WERI-Rb-1 (cell line): ENCODE measurements around the gene CCDC187.

Source experiments
- DNase-seq: peaks from one replicate; pipeline ENCODE4 v3.0.0-alpha.2; 2020
- H3K27ac ChIP-seq: fragments of 250-450 bp; sonication (Bioruptor Pico); 2 replicates; pipeline ENCODE4 v1.5.1; 2020; ENCODE audit warnings: mild to moderate bottlenecking, moderate library complexity
- H3K27me3 ChIP-seq: fragments of 250-450 bp; sonication (Bioruptor Pico); 2 replicates; pipeline ENCODE4 v1.5.1; 2021; ENCODE audit warnings: mild to moderate bottlenecking, low read depth, moderate library complexity; ENCODE audit not compliant: insufficient read depth, severe bottlenecking
- H3K36me3 ChIP-seq: fragments of 250-450 bp; sonication (Bioruptor Pico); 2 replicates; pipeline ENCODE4 v1.5.1; 2020; ENCODE audit warnings: mild to moderate bottlenecking, moderate library complexity
- H3K4me3 ChIP-seq: 2 replicates; pipeline ENCODE4 v1.5.1; 2011; ENCODE audit warnings: low read depth, mild to moderate bottlenecking, control low read depth, low read length
- H3K9me3 ChIP-seq: fragments of 250-450 bp; sonication (Bioruptor Pico); 2 replicates; pipeline ENCODE4 v1.5.1; 2021; ENCODE audit warnings: mild to moderate bottlenecking, moderate library complexity; ENCODE audit not compliant: severe bottlenecking
- TF ChIP-seq, protein P1 (sequence below): IDR thresholded peaks from 2 replicates; pipeline ENCODE4 v1.5.1; 2011; ENCODE audit warnings: low read depth, mild to moderate bottlenecking, control low read depth, inconsistent platforms, low read length

CCDC187 gene

DNA sequence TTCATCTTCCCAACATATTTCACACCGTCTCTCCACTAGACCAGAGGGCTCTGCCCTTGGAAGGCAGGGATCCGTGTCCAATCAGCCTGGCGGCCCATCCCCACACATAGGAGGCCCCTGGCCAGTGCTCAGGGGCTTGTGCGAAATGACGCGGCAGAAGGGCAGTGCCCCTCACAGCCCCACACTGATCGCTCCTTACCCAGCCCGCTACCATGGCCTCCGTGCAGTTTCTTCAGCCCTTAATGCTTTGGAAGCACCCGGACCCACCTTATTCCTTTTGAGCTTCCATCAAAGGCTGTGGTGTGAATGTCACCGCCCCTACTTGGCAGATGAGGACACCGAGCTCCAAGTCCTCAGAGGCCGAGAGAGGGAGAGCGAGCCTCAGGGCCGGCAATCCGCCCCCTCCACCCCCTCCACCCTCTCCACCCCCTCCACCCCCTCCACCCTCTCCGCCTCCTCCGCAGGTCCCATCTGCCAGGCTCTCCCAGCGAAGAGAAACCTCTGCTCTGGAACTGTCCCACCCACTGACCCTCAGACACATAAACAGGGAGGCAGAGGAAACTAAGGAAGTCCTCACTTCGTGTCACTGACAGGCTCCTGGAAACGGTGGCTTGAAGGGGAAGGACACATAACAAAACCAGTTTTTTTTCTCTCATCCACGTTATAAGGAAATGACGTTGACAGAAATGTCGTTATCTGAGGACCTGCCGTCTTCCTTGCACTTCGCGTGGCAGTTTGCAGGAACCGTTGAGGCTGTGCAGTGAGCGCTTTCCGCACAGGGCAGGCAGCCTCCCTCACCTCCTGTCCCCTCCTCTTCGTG is 72.2 kb downstream of the CCDC187 start:
- H3K27ac ChIP-seq, result peak overlapping the region; percentile 88
- peaks cover 53% of the 10 kb centered on the region for H3K36me3 ChIP-seq
- TF ChIP-seq, protein P1, sequence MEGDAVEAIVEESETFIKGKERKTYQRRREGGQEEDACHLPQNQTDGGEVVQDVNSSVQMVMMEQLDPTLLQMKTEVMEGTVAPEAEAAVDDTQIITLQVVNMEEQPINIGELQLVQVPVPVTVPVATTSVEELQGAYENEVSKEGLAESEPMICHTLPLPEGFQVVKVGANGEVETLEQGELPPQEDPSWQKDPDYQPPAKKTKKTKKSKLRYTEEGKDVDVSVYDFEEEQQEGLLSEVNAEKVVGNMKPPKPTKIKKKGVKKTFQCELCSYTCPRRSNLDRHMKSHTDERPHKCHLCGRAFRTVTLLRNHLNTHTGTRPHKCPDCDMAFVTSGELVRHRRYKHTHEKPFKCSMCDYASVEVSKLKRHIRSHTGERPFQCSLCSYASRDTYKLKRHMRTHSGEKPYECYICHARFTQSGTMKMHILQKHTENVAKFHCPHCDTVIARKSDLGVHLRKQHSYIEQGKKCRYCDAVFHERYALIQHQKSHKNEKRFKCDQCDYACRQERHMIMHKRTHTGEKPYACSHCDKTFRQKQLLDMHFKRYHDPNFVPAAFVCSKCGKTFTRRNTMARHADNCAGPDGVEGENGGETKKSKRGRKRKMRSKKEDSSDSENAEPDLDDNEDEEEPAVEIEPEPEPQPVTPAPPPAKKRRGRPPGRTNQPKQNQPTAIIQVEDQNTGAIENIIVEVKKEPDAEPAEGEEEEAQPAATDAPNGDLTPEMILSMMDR, result no peak
- H3K4me3 ChIP-seq, result peak overlapping the region; percentile 5; the same call in 1 of the 2 replicates
- peak; percentile 86 for DNase-seq
- no peaks in the 10 kb centered on the region for H3K9me3 ChIP-seq
- H3K27me3 ChIP-seq, result no peaks in the 10 kb centered on the region

DNA sequence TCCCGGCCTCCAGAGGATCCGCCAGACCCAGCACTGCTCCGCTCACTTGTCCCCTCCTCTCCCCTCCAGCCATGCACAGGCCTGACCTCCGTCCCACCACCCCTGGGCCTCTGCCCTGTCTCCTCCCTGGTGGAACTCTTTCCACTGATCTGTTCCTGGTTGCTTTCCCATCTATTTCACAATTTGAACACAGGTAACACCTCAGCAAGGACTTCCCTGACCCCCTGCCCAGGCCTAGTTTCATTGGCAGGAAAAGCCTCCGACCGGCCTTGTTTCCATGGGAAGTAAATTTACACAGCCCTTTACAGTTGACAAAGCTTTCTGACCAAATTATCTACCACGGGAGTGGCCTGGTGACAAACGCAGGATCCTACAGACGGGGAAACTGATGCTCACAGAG is 73.1 kb downstream of the CCDC187 start:
- Histone ChIP-seq H3K27ac (peak overlapping the region; percentile 35; the same call in 1 of the 2 replicates), H3K4me3 (no peak overlapping the region), H3K27me3 (no peaks in the 10 kb centered on the region), H3K36me3 (peaks cover 54% of the 10 kb centered on the region), H3K9me3 (no peaks in the 10 kb centered on the region)
- TF ChIP-seq, protein P1, result no peak
- no peak for DNase-seq

DNA sequence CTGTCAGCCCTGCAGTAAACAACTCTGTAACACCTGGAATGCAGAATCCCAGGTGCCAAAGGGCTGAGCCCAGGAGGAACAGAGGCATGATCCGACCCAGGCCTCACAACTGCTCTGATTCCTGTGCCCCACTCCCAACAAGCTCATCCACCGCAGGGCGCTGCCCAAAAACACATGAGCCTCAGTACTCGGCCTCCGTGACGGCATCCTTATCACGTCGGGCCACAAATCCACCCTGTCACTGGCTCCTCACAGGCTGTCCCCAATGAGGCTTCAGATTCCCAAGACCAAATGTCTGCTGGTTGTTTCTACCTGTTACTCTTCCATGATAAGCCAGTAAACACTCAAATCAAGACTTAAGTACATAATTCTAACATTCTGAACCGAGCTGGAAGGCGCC is 73.5 kb downstream of the CCDC187 start:
- H3K36me3 ChIP-seq, result peaks cover 54% of the 10 kb centered on the region
- H3K27me3 ChIP-seq, result no peaks in the 10 kb centered on the region
- H3K9me3 ChIP-seq, result no peaks in the 10 kb centered on the region
- TF ChIP-seq, protein P1, result no peak
- no peak for DNase-seq
- H3K27ac ChIP-seq, result peak overlapping the region; percentile 35; the same call in 1 of the 2 replicates
- H3K4me3 ChIP-seq, result no peak overlapping the region

DNA sequence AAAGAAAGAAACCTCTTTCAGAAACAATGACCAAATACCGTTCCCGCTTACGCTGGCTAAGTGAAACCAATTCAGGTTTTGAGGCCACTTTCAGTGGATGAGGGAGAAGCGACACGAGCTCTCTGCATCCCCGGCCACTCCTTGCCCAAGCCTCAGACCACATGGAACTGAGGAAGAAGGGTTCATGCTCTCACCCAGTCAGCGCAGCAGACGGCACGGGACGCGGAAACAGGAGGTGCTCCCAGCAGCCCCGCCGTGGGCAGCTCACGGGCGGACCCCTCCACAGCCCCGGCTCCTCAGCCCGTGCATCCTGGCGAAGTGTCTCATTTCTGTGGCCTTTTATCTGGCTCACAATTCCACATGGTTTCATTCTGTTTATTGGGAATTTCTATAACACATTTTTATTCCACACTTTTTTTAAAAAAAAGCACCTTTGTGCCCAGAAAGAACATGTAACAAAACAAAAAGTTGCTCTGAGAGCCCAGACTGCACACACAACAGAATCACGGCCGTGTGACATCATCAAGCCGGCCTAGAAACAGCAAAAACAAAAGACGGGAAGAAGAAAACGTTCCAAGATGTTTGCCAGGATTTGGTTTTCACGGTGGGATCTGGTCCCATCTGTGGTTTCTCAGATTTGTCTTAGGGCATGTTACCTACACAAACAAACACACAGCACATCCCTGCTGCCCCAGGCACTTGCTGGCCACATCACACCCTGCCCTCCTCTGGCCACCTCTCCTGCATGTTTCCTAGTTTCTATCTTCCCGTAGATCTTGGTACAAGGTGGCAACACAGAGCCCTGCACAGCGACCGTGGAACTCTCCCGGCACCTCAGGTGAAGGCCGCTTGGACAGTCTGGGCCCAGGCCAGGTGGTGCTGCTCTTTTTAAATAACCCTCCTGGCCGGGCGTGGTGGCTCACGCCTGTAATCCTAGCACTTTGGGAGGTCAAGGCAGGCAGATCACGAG is 74.5 kb downstream of the CCDC187 start:
- peak overlapping the region; percentile 73 for H3K27ac ChIP-seq
- DNase-seq, result no peak

DNA sequence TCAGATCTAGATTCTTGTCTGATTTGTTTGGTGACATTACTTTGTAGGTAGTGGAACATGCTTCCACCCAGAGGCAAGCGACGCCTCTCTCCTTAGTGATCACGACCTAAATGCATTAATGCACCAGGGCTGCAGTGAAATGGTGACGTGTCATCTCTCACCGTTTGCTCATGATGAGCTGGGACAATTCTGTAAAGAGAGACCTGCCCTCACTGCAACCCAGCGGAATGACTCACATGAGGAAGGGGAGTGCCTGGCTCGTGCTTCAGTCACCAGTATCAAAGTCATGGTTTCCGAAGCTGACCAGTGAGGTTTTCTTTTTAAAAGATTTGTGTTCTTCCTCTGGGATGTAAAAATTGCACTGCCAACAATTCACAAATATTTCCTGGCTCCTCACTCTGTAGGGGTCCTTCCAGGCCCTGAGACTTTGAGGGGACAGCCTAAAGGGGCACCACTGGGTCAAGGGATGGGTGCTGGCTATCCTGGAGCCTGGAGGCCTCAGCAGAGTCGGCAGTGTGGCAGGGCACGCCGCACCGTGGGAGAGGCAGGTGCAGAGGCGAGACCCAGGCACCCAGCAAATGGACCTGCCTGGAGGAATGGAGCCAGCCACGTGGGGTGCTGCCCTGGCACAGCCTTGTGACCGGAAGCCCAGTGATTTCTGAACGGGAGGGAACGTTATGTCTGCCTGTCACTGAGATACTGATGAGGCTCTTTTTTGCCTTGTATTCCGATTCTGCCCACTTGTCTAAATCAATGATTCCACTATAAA is 75.6 kb downstream of the CCDC187 start:
- no peak overlapping the region for H3K4me3 ChIP-seq
- peak overlapping the region; percentile 73 for H3K27ac ChIP-seq
- H3K9me3 ChIP-seq, result no peaks in the 10 kb centered on the region
- DNase-seq, result no peak
- H3K27me3 ChIP-seq, result no peaks in the 10 kb centered on the region
- TF ChIP-seq, protein P1, result no peak
- H3K36me3 ChIP-seq, result peaks cover 56% of the 10 kb centered on the region

More for the DNA sequence above, 74.5 kb downstream of the CCDC187 start:
- peaks cover 55% of the 10 kb centered on the region for H3K36me3 ChIP-seq
- TF ChIP-seq, protein P1, result no peak
- H3K9me3 ChIP-seq, result no peaks in the 10 kb centered on the region
- H3K27me3 ChIP-seq, result no peaks in the 10 kb centered on the region
- H3K4me3 ChIP-seq, result no peak overlapping the region
